GM11168 (cell line): ENCODE data around the gene RAB40A.

ENCODE experiments used
- in situ Hi-C: fragments of 300-500 bp; cut with MboI; formaldehyde crosslinking; loops from one replicate; pipeline ENCODE4 v1.12.0; 2022; ENCODE audit warnings: low sequenced_read_pairs; ENCODE audit not compliant: unreplicated experiment

RAB40A gene

DNA sequence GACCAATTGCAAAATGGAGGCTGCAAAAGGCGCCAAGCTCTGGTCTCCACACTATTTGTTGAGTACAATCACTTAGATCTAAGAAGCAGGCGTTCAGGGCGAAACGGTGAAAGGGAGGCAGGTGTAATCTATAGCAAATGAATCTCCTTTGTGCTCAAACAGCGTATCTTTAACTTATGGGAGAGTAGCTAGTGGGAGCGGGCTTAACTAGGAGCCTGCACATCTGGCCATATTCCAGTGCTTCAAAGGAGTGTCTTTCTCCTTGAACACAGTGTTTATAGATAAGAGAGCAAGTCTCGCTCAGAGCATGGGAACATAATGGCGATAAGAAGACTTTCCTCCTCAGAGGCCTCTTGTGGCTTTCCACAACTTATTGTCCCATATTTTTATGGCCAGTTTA, 49.3 kb downstream of the RAB40A start:
- in situ Hi-C loops: loop anchor here (25.0 kb wide), 1 partner anchor 133 kb away; the partner anchor contains the start of gene TCEAL7

GRCh38 chrX:103467887-103468286, 51.4 kb downstream of the RAB40A start:
- in situ Hi-C loops: loop anchor here (25.0 kb wide), 1 partner anchor 131 kb away; the partner anchor contains the start of gene TCEAL7

DNA sequence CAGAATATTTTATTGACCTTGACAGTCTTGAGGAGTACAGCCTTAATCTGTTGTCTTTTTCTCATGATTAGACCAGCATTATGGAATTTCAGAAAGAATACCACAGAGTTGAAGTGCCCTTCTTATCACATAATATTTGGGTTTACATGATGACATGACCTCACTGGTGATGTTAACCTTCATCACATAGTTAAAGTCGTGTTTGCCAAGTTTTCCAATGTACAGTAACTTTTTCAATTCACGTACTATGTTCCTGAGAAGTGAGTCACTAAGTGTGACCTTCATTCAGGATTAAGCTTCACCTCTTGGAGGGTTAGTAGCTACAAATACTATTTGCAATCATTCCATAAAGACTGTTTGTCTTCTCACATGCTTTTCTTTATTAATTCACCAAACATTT, 52.1 kb downstream of the RAB40A start:
- in situ Hi-C loops: loop anchor here (25.0 kb wide), 1 partner anchor 130 kb away; the partner anchor contains the start of gene TCEAL7

GRCh38 chrX:103464774-103465117, 54.5 kb downstream of the RAB40A start:
- in situ Hi-C loops: loop anchor here (25.0 kb wide), 1 partner anchor 127 kb away; the partner anchor contains the start of gene TCEAL7

DNA sequence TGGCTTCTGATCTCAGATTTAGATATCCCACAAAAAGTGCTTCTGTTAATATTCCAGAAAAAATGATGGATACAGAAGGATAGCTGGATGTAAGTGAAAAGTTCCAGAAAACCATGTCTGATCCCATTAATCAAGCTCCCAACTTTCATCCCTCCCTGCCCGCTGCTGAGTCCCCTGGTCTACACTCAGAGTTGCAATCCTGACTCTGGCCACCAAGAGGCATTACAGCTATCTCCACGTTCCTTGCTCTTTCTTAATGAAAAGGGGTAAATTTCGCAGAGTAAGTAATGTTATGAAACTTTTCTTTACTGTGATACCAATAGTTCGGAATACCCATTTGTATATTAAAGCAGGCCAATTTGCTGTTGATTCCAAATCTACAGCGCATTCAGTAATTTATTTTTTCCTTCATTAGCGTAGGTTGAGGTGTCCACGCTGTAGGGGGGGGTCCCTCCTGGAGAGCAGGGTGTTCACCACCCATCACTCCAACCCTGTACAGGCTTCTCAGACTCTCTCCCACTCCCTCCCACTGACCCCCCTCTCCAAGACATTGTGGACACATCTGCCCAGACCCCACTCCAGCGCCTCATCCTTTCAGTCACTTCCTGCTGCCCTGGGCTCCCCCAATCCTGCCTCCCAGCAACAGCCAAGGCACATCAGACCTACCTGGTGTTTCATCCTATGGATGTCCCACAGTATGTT, 55.1 kb downstream of the RAB40A start:
- in situ Hi-C loops: loop anchor here (25.0 kb wide), 1 partner anchor 127 kb away; the partner anchor contains the start of gene TCEAL7

DNA sequence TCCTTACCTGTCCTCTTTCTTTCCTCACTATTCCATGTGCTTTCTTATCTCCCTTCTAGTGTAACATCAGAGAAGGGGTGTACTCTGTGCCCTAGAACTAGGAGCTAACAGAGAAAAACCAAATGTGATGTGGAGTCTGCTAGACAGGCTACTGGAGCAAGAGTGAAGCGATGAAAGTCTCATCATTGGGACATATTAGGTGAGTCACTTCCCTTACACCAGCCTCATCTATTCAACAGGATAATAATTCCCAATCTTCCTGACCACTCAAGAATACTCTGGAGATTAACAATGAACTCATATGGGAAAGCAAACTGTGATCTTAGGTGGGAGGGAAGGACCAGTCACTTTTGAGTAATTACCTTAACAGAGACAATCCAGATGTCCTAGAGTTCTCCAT, 58.1 kb downstream of the RAB40A start:
- in situ Hi-C loops: loop anchor here (25.0 kb wide), 1 partner anchor 124 kb away; the partner anchor contains the start of gene TCEAL7

GRCh38 chrX:103460001-103460755, 59.1 kb downstream of the RAB40A start:
- in situ Hi-C loops: loop anchor here (25.0 kb wide), 1 partner anchor 123 kb away; the partner anchor contains the start of gene TCEAL7

DNA sequence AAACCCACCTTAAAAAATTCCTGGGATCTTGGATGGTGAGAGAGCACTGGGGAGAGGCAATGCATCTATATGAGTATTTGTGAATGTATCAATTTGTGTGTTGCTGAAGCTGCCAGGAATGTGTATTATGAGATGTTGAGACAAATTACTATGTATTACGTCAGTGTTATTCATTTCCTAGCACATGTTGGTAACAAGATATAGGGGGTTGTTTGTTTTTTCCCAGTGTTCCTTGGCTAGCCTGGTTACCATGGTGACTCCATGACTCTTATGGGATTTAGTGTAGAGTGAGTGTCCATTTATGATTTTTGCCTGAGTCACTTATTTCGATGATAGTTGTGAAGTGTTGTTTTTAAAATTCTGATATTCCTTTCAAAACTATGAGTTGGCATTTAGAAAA, 65.6 kb downstream of the RAB40A start:
- in situ Hi-C loops: loop anchor here (25.0 kb wide), 1 partner anchor 116 kb away; the partner anchor contains the start of gene TCEAL7
